LoVo (cell line): ENCODE results near the gene USH1C.
A peak's percentile ranks its signal among the peaks of the same experiment; 100 is the strongest.

ENCODE experiments used
- DNase-seq: peaks from one replicate; pipeline ENCODE4 v3.0.0-alpha.2; 2016; ENCODE audit warnings: low spot score

USH1C gene

GRCh38 chr11:17547051-17547577 lies 2.9 kb upstream of the USH1C start, which contains the start of gene OTOG:
OTOG (plus strand) TSS chr11:17547259; CDS start chr11:17547373, 114 bp downstream.
- no peak for DNase-seq

- DNase-seq = no peak
Measured at GRCh38 chr11:17546240-17546639, 2.0 kb upstream of the USH1C start.

GRCh38 chr11:17543574-17544180 lies 539 bp downstream of the USH1C start:
- peak; percentile 5 for DNase-seq

GRCh38 chr11:17543041-17543440 lies 1.2 kb downstream of the USH1C start:
- DNase-seq = peak; percentile 34

- DNase-seq = peak; percentile 76
Measured at GRCh38 chr11:17542249-17542648, 2.0 kb downstream of the USH1C start.

GRCh38 chr11:17541330-17541885 lies 2.8 kb downstream of the USH1C start:
- DNase-seq = peak; percentile 46

GRCh38 chr11:17540807-17541206 lies 3.4 kb downstream of the USH1C start:
- no peak for DNase-seq

- DNase-seq = no peak
Measured at GRCh38 chr11:17538731-17539130, 5.5 kb downstream of the USH1C start.

GRCh38 chr11:17538054-17538453 lies 6.2 kb downstream of the USH1C start:
- DNase-seq = no peak

GRCh38 chr11:17537261-17537660 lies 7.0 kb downstream of the USH1C start:
- DNase-seq = no peak

- no peak for DNase-seq
Measured at GRCh38 chr11:17535488-17535887, 8.7 kb downstream of the USH1C start.

- DNase-seq = no peak
Measured at GRCh38 chr11:17533778-17534415, 10.3 kb downstream of the USH1C start.

GRCh38 chr11:17533341-17533740 lies 10.9 kb downstream of the USH1C start:
- no peak for DNase-seq

- DNase-seq = no peak
Measured at GRCh38 chr11:17532784-17533183, 11.4 kb downstream of the USH1C start.

GRCh38 chr11:17531636-17532113 lies 12.5 kb downstream of the USH1C start:
- DNase-seq = no peak

GRCh38 chr11:17531071-17531600 lies 13.1 kb downstream of the USH1C start:
- no peak for DNase-seq

- DNase-seq = no peak
Measured at GRCh38 chr11:17529844-17530185, 14.4 kb downstream of the USH1C start.

GRCh38 chr11:17528906-17529843 lies 15.0 kb downstream of the USH1C start:
- no peak for DNase-seq

GRCh38 chr11:17528181-17528691 lies 16.0 kb downstream of the USH1C start:
- no peak for DNase-seq

GRCh38 chr11:17527628-17527995 lies 16.6 kb downstream of the USH1C start:
- DNase-seq = no peak

- no peak for DNase-seq
Measured at GRCh38 chr11:17526931-17527627, 17.1 kb downstream of the USH1C start.
